Measurements from ENCODE around the gene SRGAP1. TPM values are rescaled to one million over a fixed set of nuclear protein-coding genes. Genes with fewer than 3 reads are reported as not detected.

Gene SRGAP1
- total and polyA plus RNA-seq, 9 of the 15 experiments (the other 6 are each of a cell fraction or from before 2014, with no cell fraction given) = 0.01 to 0.13 (median 0.04) TPM; not detected in 3

GRCh38 chr12:64139021-64139420 lies 294.5 kb downstream of the SRGAP1 start:
- Histone ChIP-seq H3K9me3 (replicated peaks; ENCODE audit: control insufficient read depth, insufficient read depth, low read depth, low read length) (no peaks in the 10 kb centered on the region), H4K20me1 (replicated peaks; ENCODE audit: control insufficient read depth, insufficient read depth, low read length) (no peaks in the 10 kb centered on the region), H3K4me2 (ENCODE audit: insufficient read depth, low read length) (no peak overlapping the region), H3K27ac (ENCODE audit: extremely low read depth, low read depth, low read length) (no peak overlapping the region), H3K27me3 (ENCODE audit: control insufficient read depth in 2 of 2, insufficient read depth in 2 of 2, low read length in 2 of 2) (peaks cover 0 to 9% of the 10 kb centered on the region in 2 experiments; a peak in 2 of 5 replicates), H3K79me2 (ENCODE audit: control insufficient read depth, insufficient read depth, low read length) (no peaks in the 10 kb centered on the region), H3K4me3 (no peak overlapping the region), H2AFZ (ENCODE audit: low read depth, low read length) (no peak overlapping the region), H3K4me1 (replicated peaks in 1 of 2; ENCODE audit: control insufficient read depth in 2 of 2, insufficient read depth in 2 of 2, low read length in 2 of 2) (no peaks in the 10 kb centered on the region), H3K9ac (ENCODE audit: insufficient read depth in 1 of 2, low read depth in 2 of 2, low read length in 2 of 2) (no peak overlapping the region), H3K36me3 (ENCODE audit: control insufficient read depth, insufficient read depth, low read length) (no peaks in the 10 kb centered on the region), H3K9me1 (ENCODE audit: control insufficient read depth, insufficient read depth, low read length) (no peaks in the 10 kb centered on the region)
- WGBS (ENCODE audit: insufficient coverage, low coverage, missing lambda C conversion rate) = 0% methylated on average over 1 of the region's 1 CpG
- ATAC-seq (no peak), DNase-seq (ENCODE audit: extremely low read depth in 1 of 4, low spot score in 3 of 4) (no peak), FAIRE-seq (no peak)
- intact Hi-C loops (cut with micrococcal nuclease) (no loop called here), in situ Hi-C loops (cut with MboI) (no loop called here)
- POLR2A ChIA-PET = no interaction called here
- TF ChIP-seq ZBTB8A (IDR thresholded peaks at IDR 0.05; ENCODE audit: partially characterized antibody) = no peak
- TF ChIP-seq RBM34 (IDR thresholded peaks at IDR 0.05; ENCODE audit: borderline replicate concordance, insufficient read depth, low read length) = no peak
- TF ChIP-seq HES1 (IDR thresholded peaks at IDR 0.05; ENCODE audit: low read depth) = no peak
- no peak for TF ChIP-seq ZEB2 (IDR thresholded peaks at IDR 0.05)
- no peak for TF ChIP-seq ZKSCAN8 (CRISPR knock-in tag; IDR thresholded peaks at IDR 0.05)
- TF ChIP-seq SPI1 (IDR thresholded peaks at IDR 0.05; ENCODE audit: borderline replicate concordance, low read depth, low read length) = no peak
- no peak for TF ChIP-seq MCM3 (IDR thresholded peaks at IDR 0.05)
- TF ChIP-seq ZNF12 (CRISPR knock-in tag; IDR thresholded peaks at IDR 0.05) = no peak
- TF ChIP-seq, protein P1, sequence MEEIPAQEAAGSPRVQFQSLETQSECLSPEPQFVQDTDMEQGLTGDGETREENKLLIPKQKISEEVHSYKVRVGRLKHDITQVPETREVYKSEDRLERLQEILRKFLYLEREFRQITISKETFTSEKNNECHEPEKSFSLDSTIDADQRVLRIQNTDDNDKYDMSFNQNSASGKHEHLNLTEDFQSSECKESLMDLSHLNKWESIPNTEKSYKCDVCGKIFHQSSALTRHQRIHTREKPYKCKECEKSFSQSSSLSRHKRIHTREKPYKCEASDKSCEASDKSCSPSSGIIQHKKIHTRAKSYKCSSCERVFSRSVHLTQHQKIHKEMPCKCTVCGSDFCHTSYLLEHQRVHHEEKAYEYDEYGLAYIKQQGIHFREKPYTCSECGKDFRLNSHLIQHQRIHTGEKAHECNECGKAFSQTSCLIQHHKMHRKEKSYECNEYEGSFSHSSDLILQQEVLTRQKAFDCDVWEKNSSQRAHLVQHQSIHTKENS (CRISPR knock-in tag; IDR thresholded peaks at IDR 0.05) = no peak
- TF ChIP-seq, protein P2, sequence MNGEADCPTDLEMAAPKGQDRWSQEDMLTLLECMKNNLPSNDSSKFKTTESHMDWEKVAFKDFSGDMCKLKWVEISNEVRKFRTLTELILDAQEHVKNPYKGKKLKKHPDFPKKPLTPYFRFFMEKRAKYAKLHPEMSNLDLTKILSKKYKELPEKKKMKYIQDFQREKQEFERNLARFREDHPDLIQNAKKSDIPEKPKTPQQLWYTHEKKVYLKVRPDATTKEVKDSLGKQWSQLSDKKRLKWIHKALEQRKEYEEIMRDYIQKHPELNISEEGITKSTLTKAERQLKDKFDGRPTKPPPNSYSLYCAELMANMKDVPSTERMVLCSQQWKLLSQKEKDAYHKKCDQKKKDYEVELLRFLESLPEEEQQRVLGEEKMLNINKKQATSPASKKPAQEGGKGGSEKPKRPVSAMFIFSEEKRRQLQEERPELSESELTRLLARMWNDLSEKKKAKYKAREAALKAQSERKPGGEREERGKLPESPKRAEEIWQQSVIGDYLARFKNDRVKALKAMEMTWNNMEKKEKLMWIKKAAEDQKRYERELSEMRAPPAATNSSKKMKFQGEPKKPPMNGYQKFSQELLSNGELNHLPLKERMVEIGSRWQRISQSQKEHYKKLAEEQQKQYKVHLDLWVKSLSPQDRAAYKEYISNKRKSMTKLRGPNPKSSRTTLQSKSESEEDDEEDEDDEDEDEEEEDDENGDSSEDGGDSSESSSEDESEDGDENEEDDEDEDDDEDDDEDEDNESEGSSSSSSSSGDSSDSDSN (IDR thresholded peaks at IDR 0.05; ENCODE audit: borderline replicate concordance in 1 of 2, low read depth in 2 of 2, low read length in 2 of 2) = no peak
- TF ChIP-seq ZNF280A (IDR thresholded peaks at IDR 0.05; ENCODE audit: low read depth, partially characterized antibody) = no peak
- BruUV-seq (replicated peaks) = no TSS peak
- CTCF ChIA-PET (ENCODE audit: low intra/inter-chr PET ratio) = interaction anchor here (0.6 kb wide), 1 partner anchor 9 kb away, joined by 7 read pairs; no protein-coding TSS in a partner anchor

Data from K562 (cell line).